Globus pallidus (tissue), 1 donor: Measurements from ENCODE around the gene SMC4.

Source experiments
- DNase-seq: peaks from one replicate; pipeline ENCODE4 v3.0.0-alpha.2; 2015; ENCODE audit warnings: low spot score

SMC4 gene

GRCh38 chr3:160477750-160478149, 78.3 kb downstream of the SMC4 start:
- no peak for DNase-seq

DNA sequence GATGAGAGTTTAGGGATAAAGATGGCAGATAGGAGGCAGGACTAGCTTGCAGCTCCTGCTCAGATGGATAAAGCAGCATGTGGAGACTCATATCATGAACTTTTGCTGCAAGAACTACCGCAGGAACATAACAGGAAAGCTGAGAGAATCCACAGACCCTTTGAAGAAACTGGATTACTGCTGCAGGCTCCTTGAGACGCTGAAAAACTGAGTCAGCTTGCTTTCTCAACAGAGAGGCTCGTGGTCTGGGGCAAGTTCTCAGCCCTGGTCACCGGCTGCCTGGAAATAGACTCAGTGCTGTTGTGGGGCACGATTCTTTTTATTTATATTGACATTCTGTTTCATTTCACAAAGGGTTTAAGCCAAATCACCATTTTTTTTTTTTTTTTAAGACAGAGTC, 78.9 kb downstream of the SMC4 start:
- no peak for DNase-seq

DNA sequence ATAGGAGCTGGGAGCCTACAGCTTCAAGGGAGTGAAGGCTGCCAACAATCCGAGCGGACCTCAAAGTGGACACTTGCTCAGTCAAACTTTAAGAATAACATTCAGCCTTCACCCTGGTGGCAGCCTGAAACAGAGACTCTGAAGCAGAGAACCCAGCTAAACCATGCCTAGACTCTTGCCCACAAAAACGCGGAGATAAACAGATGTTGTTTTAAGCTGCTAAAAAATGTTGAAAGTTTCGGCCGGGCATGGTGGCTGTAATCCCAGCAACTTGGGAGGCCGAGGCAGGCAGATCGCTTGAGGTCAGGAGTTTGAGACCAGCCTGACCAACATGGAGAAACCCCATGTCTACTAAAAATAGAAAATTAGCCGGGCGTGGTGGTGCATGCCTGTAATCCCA, 79.9 kb downstream of the SMC4 start:
- DNase-seq = no peak

DNA sequence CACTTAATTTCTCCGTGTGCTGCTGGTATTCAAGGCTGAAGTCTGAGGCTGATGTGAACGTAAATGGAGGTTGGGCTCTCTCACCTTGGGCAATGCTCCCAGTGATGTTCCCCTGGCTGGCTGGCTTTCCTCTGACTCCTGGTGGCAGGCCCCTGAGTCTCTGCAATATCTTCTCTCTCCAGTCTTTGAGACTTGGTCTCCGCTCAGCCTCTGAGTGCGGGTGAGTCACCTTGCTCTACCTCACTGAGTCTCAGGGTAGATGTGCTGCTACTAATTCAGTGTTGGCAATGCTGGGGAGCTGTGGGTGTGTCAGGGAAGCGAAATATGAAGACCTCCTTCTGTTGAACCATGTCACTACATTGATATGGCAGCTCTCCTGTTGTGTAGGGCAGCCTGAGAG, 81.5 kb downstream of the SMC4 start:
- no peak for DNase-seq

GRCh38 chr3:160481856-160482255, 82.4 kb downstream of the SMC4 start:
- no peak for DNase-seq

DNA sequence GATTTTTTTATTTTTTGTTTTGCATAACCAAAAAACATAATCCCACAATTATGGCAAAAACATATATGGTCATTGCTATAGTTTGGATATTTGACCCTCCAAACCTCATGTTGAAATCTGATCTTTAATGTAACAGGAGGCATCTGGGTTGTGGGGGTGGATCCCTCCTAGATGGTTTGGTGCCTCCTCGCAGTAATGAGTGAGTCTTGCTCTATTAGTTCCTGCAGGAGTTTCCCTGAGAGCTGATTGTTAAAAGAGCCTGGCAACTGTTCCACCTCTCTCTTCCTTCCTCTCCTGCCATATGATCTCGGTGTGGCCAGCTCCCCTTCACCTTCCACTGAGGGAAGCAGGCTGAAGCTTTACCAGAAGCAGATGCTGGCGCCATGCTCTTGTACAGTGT, 83.3 kb downstream of the SMC4 start:
- DNase-seq = no peak
